SK-N-SH treated with all-trans-retinoic acid at 6 μM for 48 hours (cell line): ENCODE measurements around the gene MMP23B.

Experiments
- ESRRG ChIP-seq: fragments of 250-450 bp; sonication (Bioruptor Pico); IDR thresholded peaks from 2 replicates; pipeline ENCODE4 v1.6.1; 2021; ENCODE audit warnings: mild to moderate bottlenecking
- OSR1 ChIP-seq: fragments of 250-450 bp; sonication (Bioruptor Pico); IDR thresholded peaks from 2 replicates; pipeline ENCODE4 v1.8.0; 2022; ENCODE audit warnings: moderate library complexity, mild to moderate bottlenecking, inconsistent platforms
- RARB ChIP-seq: fragments of 250-450 bp; sonication (Bioruptor Pico); IDR thresholded peaks from 2 replicates; pipeline ENCODE4 v1.8.0; 2021; ENCODE audit warnings: mild to moderate bottlenecking, moderate library complexity
- ZC3H10 ChIP-seq: fragments of 250-450 bp; sonication (Bioruptor Pico); IDR thresholded peaks from 2 replicates; pipeline ENCODE4 v1.5.1; 2021; ENCODE audit warnings: mild to moderate bottlenecking, moderate library complexity
- ZFP3 ChIP-seq: fragments of 250-450 bp; sonication (Bioruptor Pico); IDR thresholded peaks from 2 replicates; pipeline ENCODE4 v1.5.0; 2020; ENCODE audit warnings: mild to moderate bottlenecking, moderate library complexity
- ZFP30 ChIP-seq: fragments of 450-650 bp; formaldehyde crosslinking; IDR thresholded peaks from 2 replicates; pipeline ENCODE4 v1.5.0; 2022; ENCODE audit warnings: mild to moderate bottlenecking, moderate library complexity
- ZNF565 ChIP-seq: fragments of 450-650 bp; formaldehyde crosslinking; conservative IDR thresholded peaks from 2 replicates; pipeline ENCODE4 v1.5.0; 2020; ENCODE audit warnings: low read depth, mild to moderate bottlenecking, moderate library complexity
- ZNF70 ChIP-seq: fragments of 450-650 bp; formaldehyde crosslinking; IDR thresholded peaks from 2 replicates; pipeline ENCODE4 v1.5.0; 2020; ENCODE audit warnings: mild to moderate bottlenecking, moderate library complexity
- TF ChIP-seq, protein P1 (sequence below): fragments of 250-450 bp; sonication (Bioruptor Pico); IDR thresholded peaks from 2 replicates; pipeline ENCODE4 v1.5.1; 2021; ENCODE audit warnings: mild to moderate bottlenecking, moderate library complexity
- TF ChIP-seq, protein P2 (sequence below): fragments of 250-450 bp; sonication (Bioruptor Pico); IDR thresholded peaks from 2 replicates; pipeline ENCODE4 v1.5.1; 2020; ENCODE audit warnings: low read depth, mild to moderate bottlenecking, moderate library complexity
- TF ChIP-seq, protein P3 (sequence below): fragments of 250-450 bp; sonication (Bioruptor Pico); IDR thresholded peaks from 2 replicates; pipeline ENCODE4 v1.8.0; 2020; ENCODE audit warnings: mild to moderate bottlenecking, moderate library complexity, borderline replicate concordance
- TF ChIP-seq, protein P4 (sequence below): fragments of 250-450 bp; sonication (Bioruptor Pico); IDR thresholded peaks from 2 replicates; pipeline ENCODE4 v1.5.0; 2020; ENCODE audit warnings: mild to moderate bottlenecking, moderate library complexity

DNA sequence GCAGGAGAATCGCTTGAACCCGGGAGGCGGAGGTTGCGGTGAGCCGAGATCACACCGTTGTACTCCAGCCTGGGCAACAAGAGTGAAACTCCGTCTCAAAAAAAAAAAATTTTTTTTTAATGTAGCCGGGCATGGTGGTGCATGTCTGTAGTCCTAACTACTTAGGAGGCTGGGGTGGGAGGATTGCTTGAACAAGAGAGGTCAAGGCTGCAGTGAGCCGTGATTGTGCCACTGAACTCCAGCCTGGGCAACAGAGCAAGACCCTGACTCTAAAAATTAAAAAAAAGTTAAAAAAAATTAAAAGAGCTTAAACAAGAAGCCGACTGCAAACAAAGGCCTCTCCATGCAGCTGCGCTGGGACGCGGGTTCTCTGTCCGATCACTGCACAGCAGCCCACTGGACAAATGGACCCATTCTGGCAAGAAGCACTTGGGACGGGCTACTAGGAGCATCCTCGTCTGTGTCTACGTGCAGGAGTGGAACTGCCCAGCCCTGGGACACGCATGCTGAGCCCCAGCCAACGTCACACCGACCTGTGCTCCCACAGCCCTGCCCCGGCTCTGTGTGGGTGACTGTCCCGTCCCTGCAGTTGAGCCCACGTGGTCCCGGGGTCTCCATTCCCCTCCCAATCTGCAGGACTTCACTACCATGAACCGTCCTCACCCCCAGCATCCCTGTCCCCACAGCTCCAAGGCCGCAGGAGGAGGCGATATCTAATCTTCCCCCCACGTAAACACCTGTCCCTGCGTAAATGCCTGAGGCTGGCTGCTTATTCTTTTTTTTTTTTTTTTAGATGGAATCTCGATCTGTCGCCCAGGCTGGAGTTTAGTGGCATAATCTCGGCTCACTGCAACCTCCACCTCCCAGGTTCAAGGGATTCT is 48.3 kb downstream of the MMP23B start:
- TF ChIP-seq, protein P1, sequence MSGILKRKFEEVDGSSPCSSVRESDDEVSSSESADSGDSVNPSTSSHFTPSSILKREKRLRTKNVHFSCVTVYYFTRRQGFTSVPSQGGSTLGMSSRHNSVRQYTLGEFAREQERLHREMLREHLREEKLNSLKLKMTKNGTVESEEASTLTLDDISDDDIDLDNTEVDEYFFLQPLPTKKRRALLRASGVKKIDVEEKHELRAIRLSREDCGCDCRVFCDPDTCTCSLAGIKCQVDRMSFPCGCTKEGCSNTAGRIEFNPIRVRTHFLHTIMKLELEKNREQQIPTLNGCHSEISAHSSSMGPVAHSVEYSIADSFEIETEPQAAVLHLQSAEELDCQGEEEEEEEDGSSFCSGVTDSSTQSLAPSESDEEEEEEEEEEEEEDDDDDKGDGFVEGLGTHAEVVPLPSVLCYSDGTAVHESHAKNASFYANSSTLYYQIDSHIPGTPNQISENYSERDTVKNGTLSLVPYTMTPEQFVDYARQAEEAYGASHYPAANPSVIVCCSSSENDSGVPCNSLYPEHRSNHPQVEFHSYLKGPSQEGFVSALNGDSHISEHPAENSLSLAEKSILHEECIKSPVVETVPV: no peak
- TF ChIP-seq ZFP3 (CRISPR knock-in tag) (no peak), OSR1 (CRISPR knock-in tag) (no peak), ZNF565 (CRISPR knock-in tag) (no peak), ESRRG (CRISPR knock-in tag) (no peak), RARB (CRISPR knock-in tag) (no peak), ZC3H10 (no peak), ZFP30 (CRISPR knock-in tag) (no peak), ZNF70 (no peak)
- TF ChIP-seq, protein P2, sequence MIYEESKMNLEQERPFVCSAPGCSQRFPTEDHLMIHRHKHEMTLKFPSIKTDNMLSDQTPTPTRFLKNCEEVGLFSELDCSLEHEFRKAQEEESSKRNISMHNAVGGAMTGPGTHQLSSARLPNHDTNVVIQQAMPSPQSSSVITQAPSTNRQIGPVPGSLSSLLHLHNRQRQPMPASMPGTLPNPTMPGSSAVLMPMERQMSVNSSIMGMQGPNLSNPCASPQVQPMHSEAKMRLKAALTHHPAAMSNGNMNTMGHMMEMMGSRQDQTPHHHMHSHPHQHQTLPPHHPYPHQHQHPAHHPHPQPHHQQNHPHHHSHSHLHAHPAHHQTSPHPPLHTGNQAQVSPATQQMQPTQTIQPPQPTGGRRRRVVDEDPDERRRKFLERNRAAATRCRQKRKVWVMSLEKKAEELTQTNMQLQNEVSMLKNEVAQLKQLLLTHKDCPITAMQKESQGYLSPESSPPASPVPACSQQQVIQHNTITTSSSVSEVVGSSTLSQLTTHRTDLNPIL (CRISPR knock-in tag): no peak
- TF ChIP-seq, protein P3, sequence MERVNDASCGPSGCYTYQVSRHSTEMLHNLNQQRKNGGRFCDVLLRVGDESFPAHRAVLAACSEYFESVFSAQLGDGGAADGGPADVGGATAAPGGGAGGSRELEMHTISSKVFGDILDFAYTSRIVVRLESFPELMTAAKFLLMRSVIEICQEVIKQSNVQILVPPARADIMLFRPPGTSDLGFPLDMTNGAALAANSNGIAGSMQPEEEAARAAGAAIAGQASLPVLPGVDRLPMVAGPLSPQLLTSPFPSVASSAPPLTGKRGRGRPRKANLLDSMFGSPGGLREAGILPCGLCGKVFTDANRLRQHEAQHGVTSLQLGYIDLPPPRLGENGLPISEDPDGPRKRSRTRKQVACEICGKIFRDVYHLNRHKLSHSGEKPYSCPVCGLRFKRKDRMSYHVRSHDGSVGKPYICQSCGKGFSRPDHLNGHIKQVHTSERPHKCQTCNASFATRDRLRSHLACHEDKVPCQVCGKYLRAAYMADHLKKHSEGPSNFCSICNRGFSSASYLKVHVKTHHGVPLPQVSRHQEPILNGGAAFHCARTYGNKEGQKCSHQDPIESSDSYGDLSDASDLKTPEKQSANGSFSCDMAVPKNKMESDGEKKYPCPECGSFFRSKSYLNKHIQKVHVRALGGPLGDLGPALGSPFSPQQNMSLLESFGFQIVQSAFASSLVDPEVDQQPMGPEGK: no peak
- TF ChIP-seq, protein P4, sequence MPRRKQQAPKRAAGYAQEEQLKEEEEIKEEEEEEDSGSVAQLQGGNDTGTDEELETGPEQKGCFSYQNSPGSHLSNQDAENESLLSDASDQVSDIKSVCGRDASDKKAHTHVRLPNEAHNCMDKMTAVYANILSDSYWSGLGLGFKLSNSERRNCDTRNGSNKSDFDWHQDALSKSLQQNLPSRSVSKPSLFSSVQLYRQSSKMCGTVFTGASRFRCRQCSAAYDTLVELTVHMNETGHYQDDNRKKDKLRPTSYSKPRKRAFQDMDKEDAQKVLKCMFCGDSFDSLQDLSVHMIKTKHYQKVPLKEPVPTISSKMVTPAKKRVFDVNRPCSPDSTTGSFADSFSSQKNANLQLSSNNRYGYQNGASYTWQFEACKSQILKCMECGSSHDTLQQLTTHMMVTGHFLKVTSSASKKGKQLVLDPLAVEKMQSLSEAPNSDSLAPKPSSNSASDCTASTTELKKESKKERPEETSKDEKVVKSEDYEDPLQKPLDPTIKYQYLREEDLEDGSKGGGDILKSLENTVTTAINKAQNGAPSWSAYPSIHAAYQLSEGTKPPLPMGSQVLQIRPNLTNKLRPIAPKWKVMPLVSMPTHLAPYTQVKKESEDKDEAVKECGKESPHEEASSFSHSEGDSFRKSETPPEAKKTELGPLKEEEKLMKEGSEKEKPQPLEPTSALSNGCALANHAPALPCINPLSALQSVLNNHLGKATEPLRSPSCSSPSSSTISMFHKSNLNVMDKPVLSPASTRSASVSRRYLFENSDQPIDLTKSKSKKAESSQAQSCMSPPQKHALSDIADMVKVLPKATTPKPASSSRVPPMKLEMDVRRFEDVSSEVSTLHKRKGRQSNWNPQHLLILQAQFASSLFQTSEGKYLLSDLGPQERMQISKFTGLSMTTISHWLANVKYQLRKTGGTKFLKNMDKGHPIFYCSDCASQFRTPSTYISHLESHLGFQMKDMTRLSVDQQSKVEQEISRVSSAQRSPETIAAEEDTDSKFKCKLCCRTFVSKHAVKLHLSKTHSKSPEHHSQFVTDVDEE (CRISPR knock-in tag): no peak
